Measurements from ENCODE around the gene GNAI3.
"Not testable (repeated sequence)": the region's sequence is repeated elsewhere in the genome, so short reads cannot be mapped to it uniquely, and the experiment has no call there.

Gene GNAI3

GRCh38 chr1:109659145-109659544 is 110.7 kb downstream of the GNAI3 start:
- Histone ChIP-seq H3K4me3 (replicated peaks; ENCODE audit: insufficient read depth, low read length) (no peak overlapping the region), H3K27me3 (ENCODE audit: insufficient read depth, poor library complexity, severe bottlenecking) (no peaks in the 10 kb centered on the region), H3K27ac (replicated peaks) (no peak overlapping the region)
- no peak for TF ChIP-seq SPI1 (IDR thresholded peaks at IDR 0.05; ENCODE audit: borderline replicate concordance, low read depth)
- TF ChIP-seq POLR2AphosphoS5 (IDR thresholded peaks at IDR 0.05; ENCODE audit: low read depth), result no peak
- TF ChIP-seq GABPA (IDR thresholded peaks at IDR 0.05; ENCODE audit: low read depth), result no peak
- TF ChIP-seq REST (IDR thresholded peaks at IDR 0.05; ENCODE audit: insufficient replicate concordance, low read depth), result no peak
- TF ChIP-seq, protein P1, sequence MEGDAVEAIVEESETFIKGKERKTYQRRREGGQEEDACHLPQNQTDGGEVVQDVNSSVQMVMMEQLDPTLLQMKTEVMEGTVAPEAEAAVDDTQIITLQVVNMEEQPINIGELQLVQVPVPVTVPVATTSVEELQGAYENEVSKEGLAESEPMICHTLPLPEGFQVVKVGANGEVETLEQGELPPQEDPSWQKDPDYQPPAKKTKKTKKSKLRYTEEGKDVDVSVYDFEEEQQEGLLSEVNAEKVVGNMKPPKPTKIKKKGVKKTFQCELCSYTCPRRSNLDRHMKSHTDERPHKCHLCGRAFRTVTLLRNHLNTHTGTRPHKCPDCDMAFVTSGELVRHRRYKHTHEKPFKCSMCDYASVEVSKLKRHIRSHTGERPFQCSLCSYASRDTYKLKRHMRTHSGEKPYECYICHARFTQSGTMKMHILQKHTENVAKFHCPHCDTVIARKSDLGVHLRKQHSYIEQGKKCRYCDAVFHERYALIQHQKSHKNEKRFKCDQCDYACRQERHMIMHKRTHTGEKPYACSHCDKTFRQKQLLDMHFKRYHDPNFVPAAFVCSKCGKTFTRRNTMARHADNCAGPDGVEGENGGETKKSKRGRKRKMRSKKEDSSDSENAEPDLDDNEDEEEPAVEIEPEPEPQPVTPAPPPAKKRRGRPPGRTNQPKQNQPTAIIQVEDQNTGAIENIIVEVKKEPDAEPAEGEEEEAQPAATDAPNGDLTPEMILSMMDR (IDR thresholded peaks at IDR 0.05; ENCODE audit: insufficient read depth, low read length), result no peak
- DNase-seq (ENCODE audit: low read depth in 1 of 2, low spot score in 1 of 2), result no peak

DNA sequence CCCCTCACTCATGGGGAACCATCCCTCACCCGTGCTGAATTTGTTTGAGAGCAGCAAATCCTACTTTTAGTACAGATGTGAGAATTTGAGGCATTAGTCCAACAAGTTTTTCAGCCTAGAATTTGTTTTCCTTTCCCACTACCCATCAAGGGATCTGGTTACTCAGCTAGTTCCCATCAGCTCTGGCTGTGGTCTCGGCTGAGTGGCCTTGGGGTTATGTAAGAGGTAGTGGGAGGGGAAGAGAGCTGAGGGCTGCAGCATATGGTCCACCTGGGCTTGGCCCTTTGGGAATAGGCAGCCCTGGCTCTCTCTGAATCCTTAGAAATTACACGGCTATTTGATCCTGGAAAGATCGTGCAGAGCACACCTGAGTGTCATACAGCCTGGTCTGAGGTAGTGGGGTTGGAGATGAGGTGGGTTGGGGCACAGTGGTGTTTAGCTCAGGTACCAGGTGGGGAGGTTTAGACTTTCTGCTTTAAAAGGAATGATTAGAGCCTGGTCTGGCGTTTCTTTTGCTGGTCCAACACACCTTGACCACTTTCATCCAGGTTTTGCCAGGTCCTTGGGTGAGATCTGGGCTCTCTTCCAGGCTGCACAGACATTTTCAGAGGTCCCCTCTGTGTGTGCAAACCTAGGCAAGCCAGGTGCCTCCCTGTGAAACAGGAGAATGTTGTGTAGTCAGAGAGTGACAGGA is 111.7 kb downstream of the GNAI3 start:
- TF ChIP-seq SPI1 (IDR thresholded peaks at IDR 0.05; ENCODE audit: borderline replicate concordance, low read depth), result peak; percentile 2; the same call in 1 of the 2 replicates
- no peak for TF ChIP-seq REST (IDR thresholded peaks at IDR 0.05; ENCODE audit: insufficient replicate concordance, low read depth)
- H3K27me3 ChIP-seq (ENCODE audit: insufficient read depth, poor library complexity, severe bottlenecking), result no peaks in the 10 kb centered on the region

DNA sequence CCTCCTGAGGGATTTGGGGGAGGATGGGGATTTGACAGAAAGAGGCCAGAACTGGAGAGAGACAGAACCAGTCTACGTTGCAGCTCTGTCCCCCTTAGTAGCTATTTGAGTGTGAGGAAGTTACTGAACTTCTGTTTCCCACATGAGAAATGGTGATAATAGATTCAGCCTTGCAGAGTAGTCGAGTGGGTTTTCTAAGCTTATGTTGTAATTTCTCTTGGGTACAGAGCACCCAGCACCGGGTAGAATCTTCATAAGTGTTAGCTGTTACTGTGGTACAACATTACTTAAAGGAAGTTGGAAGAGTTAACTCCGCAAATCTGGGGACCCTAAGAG is 112.2 kb downstream of the GNAI3 start:
- peak; percentile 59; the same call in 1 of the 2 replicates for TF ChIP-seq SPI1 (IDR thresholded peaks at IDR 0.05; ENCODE audit: borderline replicate concordance, low read depth)
- peak in 1 of 2 experiments; percentile 48 for DNase-seq (ENCODE audit: low read depth in 1 of 2, low spot score in 1 of 2)
- H3K27me3 ChIP-seq (ENCODE audit: insufficient read depth, poor library complexity, severe bottlenecking); H3K4me3 ChIP-seq (replicated peaks; ENCODE audit: insufficient read depth, low read length); H3K27ac ChIP-seq (replicated peaks): not testable (repeated sequence)

More for the DNA sequence above, 111.7 kb downstream of the GNAI3 start:
- DNase-seq (ENCODE audit: low read depth in 1 of 2, low spot score in 1 of 2), result peak in 1 of 2 experiments; percentile 63
- Histone ChIP-seq H3K4me3 (replicated peaks; ENCODE audit: insufficient read depth, low read length) (no peak overlapping the region), H3K27ac (replicated peaks) (no peak overlapping the region)

GRCh38 chr1:109661391-109661790 is 113.0 kb downstream of the GNAI3 start:
- Histone ChIP-seq H3K4me3 (replicated peaks; ENCODE audit: insufficient read depth, low read length) (no peak overlapping the region), H3K27me3 (ENCODE audit: insufficient read depth, poor library complexity, severe bottlenecking) (no peaks in the 10 kb centered on the region), H3K27ac (replicated peaks) (no peak overlapping the region)
- DNase-seq (ENCODE audit: low read depth in 1 of 2, low spot score in 1 of 2), result no peak
- no peak for TF ChIP-seq SPI1 (IDR thresholded peaks at IDR 0.05; ENCODE audit: borderline replicate concordance, low read depth)

DNA sequence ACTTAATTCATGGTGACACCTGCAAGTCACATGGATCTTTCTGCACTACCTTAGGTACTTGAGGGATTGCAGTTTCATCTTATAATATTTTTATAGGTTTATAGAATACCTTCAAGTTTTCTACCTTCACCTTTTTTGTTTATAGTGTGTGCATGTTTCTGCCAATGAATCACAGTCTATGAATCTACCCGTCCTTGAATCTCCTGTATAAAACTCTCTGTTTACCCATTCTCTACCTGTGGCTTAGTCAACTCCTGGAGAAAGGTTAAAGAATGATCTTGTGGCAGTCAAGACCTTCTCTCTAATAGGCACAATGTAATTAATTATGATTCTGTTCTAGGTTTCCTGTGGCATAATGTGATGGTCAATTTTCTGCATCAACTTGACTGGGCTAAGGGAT is 116.3 kb downstream of the GNAI3 start:
- no peak overlapping the region for H3K27ac ChIP-seq (replicated peaks)
- no peak overlapping the region for H3K4me3 ChIP-seq (replicated peaks; ENCODE audit: insufficient read depth, low read length)
- TF ChIP-seq REST (IDR thresholded peaks at IDR 0.05; ENCODE audit: insufficient replicate concordance, low read depth) (no peak), SPI1 (IDR thresholded peaks at IDR 0.05; ENCODE audit: borderline replicate concordance, low read depth) (no peak), POLR2AphosphoS5 (IDR thresholded peaks at IDR 0.05; ENCODE audit: low read depth) (no peak), GABPA (IDR thresholded peaks at IDR 0.05; ENCODE audit: low read depth) (no peak)
- TF ChIP-seq, protein P1 (IDR thresholded peaks at IDR 0.05; ENCODE audit: insufficient read depth, low read length), result no peak
- DNase-seq (ENCODE audit: low read depth in 1 of 2, low spot score in 1 of 2), result no peak
- H3K27me3 ChIP-seq (ENCODE audit: insufficient read depth, poor library complexity, severe bottlenecking), result no peaks in the 10 kb centered on the region

Data from HL-60 (cell line).